ENCODE results near the gene HTT.
A peak's percentile ranks its signal among the peaks of the same experiment; 100 is the strongest.

HTT gene

GRCh38 chr4:3239998-3240920, 165.8 kb downstream of the HTT start:
- DNase-seq, result no peak

GRCh38 chr4:3240936-3241522, 166.5 kb downstream of the HTT start:
- DNase-seq, result no peak

GRCh38 chr4:3241898-3242524, 167.5 kb downstream of the HTT start:
- no peak for DNase-seq

GRCh38 chr4:3243136-3243780, 168.8 kb downstream of the HTT start:
- no peak for DNase-seq

- no peak for DNase-seq
These were observed 169.5 kb downstream of the HTT start for GRCh38 chr4:3244002-3244401.

GRCh38 chr4:3244747-3245146, 170.3 kb downstream of the HTT start:
- no peak for DNase-seq

- DNase-seq, result no peak
These were observed 171.2 kb downstream of the HTT start for GRCh38 chr4:3245676-3246075.

- no peak for DNase-seq
These were observed 172.2 kb downstream of the HTT start for GRCh38 chr4:3246458-3247398.

GRCh38 chr4:3247399-3248177, 173.1 kb downstream of the HTT start:
- DNase-seq, result no peak

GRCh38 chr4:3248178-3248480, 173.6 kb downstream of the HTT start:
- DNase-seq, result no peak

GRCh38 chr4:3248811-3249661, 174.6 kb downstream of the HTT start, which contains the start of gene MSANTD1:
TSS of gene MSANTD1 (plus strand) at chr4:3249159. CDS start at chr4:3249223, 64 bp downstream.
- DNase-seq, result no peak

- DNase-seq, result no peak
These were observed 175.4 kb downstream of the HTT start for GRCh38 chr4:3249711-3250437.

- no peak for DNase-seq
These were observed 176.0 kb downstream of the HTT start for GRCh38 chr4:3250438-3250955.

- peak; percentile 63 for DNase-seq
These were observed 176.6 kb downstream of the HTT start for GRCh38 chr4:3250956-3251690.

- no peak for DNase-seq
These were observed 177.4 kb downstream of the HTT start for GRCh38 chr4:3251691-3252479.

GRCh38 chr4:3252480-3252828, 178.0 kb downstream of the HTT start:
- no peak for DNase-seq

GRCh38 chr4:3252831-3253641, 178.6 kb downstream of the HTT start:
- no peak for DNase-seq

All from kidney glomerular epithelial cell (primary cell).